Measurements from ENCODE around the gene NUBP2.

Gene NUBP2

GRCh38 chr16:1818204-1818872 lies 35.6 kb downstream of the NUBP2 start:
- H3K27ac Mint-ChIP-seq, result no peak overlapping the region
- H3K4me1 Mint-ChIP-seq, result peaks cover 3% of the 10 kb centered on the region
- H3K27me3 Mint-ChIP-seq, result no peaks in the 10 kb centered on the region
- H3K9me3 Mint-ChIP-seq, result no peaks in the 10 kb centered on the region
- H3K4me3 Mint-ChIP-seq, result no peak overlapping the region
- H3K36me3 Mint-ChIP-seq, result peaks cover 2% of the 10 kb centered on the region

GRCh38 chr16:1818873-1819525 lies 36.2 kb downstream of the NUBP2 start:
- H3K4me3 Mint-ChIP-seq, result no peak overlapping the region
- no peaks in the 10 kb centered on the region for H3K27me3 Mint-ChIP-seq
- peaks cover 4% of the 10 kb centered on the region for H3K4me1 Mint-ChIP-seq
- no peak overlapping the region for H3K27ac Mint-ChIP-seq
- peaks cover 2% of the 10 kb centered on the region for H3K36me3 Mint-ChIP-seq
- no peaks in the 10 kb centered on the region for H3K9me3 Mint-ChIP-seq

GRCh38 chr16:1819611-1820010 lies 36.9 kb downstream of the NUBP2 start:
- Mint-ChIP-seq H3K27me3 (no peaks in the 10 kb centered on the region), H3K4me1 (peaks cover 10% of the 10 kb centered on the region), H3K4me3 (no peak overlapping the region), H3K9me3 (no peaks in the 10 kb centered on the region), H3K36me3 (peaks cover 2% of the 10 kb centered on the region), H3K27ac (no peak overlapping the region)

- H3K9me3 Mint-ChIP-seq, result no peaks in the 10 kb centered on the region
- peaks cover 14% of the 10 kb centered on the region for H3K4me1 Mint-ChIP-seq
- peaks cover 2% of the 10 kb centered on the region for H3K36me3 Mint-ChIP-seq
- H3K4me3 Mint-ChIP-seq, result no peak overlapping the region
- no peak overlapping the region for H3K27ac Mint-ChIP-seq
- no peaks in the 10 kb centered on the region for H3K27me3 Mint-ChIP-seq
Measured at GRCh38 chr16:1820096-1820945, 37.6 kb downstream of the NUBP2 start.

GRCh38 chr16:1820946-1821290 lies 38.2 kb downstream of the NUBP2 start:
- Mint-ChIP-seq H3K36me3 (no peaks in the 10 kb centered on the region), H3K27ac (no peak overlapping the region), H3K4me1 (peaks cover 19% of the 10 kb centered on the region), H3K9me3 (no peaks in the 10 kb centered on the region), H3K27me3 (no peaks in the 10 kb centered on the region), H3K4me3 (no peak overlapping the region)

- H3K27me3 Mint-ChIP-seq, result no peaks in the 10 kb centered on the region
- H3K4me1 Mint-ChIP-seq, result peaks cover 19% of the 10 kb centered on the region
- no peaks in the 10 kb centered on the region for H3K36me3 Mint-ChIP-seq
- no peak overlapping the region for H3K27ac Mint-ChIP-seq
- H3K9me3 Mint-ChIP-seq, result no peaks in the 10 kb centered on the region
- H3K4me3 Mint-ChIP-seq, result no peak overlapping the region
Measured at GRCh38 chr16:1821861-1822611, 39.3 kb downstream of the NUBP2 start.

- Mint-ChIP-seq H3K4me1 (peaks cover 24% of the 10 kb centered on the region), H3K27me3 (no peaks in the 10 kb centered on the region), H3K9me3 (no peaks in the 10 kb centered on the region), H3K27ac (no peak overlapping the region), H3K36me3 (no peaks in the 10 kb centered on the region), H3K4me3 (no peak overlapping the region)
Measured at GRCh38 chr16:1822801-1823200, 40.0 kb downstream of the NUBP2 start.

GRCh38 chr16:1823821-1824220 lies 41.1 kb downstream of the NUBP2 start:
- no peaks in the 10 kb centered on the region for H3K9me3 Mint-ChIP-seq
- H3K4me3 Mint-ChIP-seq, result no peak overlapping the region
- H3K27me3 Mint-ChIP-seq, result no peaks in the 10 kb centered on the region
- no peaks in the 10 kb centered on the region for H3K36me3 Mint-ChIP-seq
- H3K4me1 Mint-ChIP-seq, result peaks cover 27% of the 10 kb centered on the region
- peak overlapping the region; percentile 55 for H3K27ac Mint-ChIP-seq

- H3K27me3 Mint-ChIP-seq, result no peaks in the 10 kb centered on the region
- no peaks in the 10 kb centered on the region for H3K9me3 Mint-ChIP-seq
- H3K4me3 Mint-ChIP-seq, result peak overlapping the region; percentile 82
- no peak overlapping the region for H3K27ac Mint-ChIP-seq
- peaks cover 42% of the 10 kb centered on the region for H3K4me1 Mint-ChIP-seq
- H3K36me3 Mint-ChIP-seq, result no peaks in the 10 kb centered on the region
Measured at GRCh38 chr16:1825381-1825863, 42.7 kb downstream of the NUBP2 start.

- Mint-ChIP-seq H3K36me3 (no peaks in the 10 kb centered on the region), H3K9me3 (no peaks in the 10 kb centered on the region), H3K27me3 (no peaks in the 10 kb centered on the region), H3K27ac (peak overlapping the region; percentile 12), H3K4me3 (peak overlapping the region; percentile 82), H3K4me1 (peaks cover 47% of the 10 kb centered on the region)
Measured at GRCh38 chr16:1825864-1826690, 43.3 kb downstream of the NUBP2 start.

GRCh38 chr16:1826691-1827573 lies 44.2 kb downstream of the NUBP2 start, which contains the start of the genes FAHD1 and HAGH:
Gene FAHD1, plus strand, starts transcription at chr16:1827206. Its CDS starts 33 bp downstream, at chr16:1827239.
Gene HAGH, minus strand, starts transcription at chr16:1826825. Its CDS starts 38 bp downstream, at chr16:1826787.
- H3K27ac Mint-ChIP-seq, result peak within 1 kb of the TSS; percentile 92
- H3K4me1 Mint-ChIP-seq, result peaks cover 47% of the 10 kb centered on the region
- H3K4me3 Mint-ChIP-seq, result peak within 1 kb of the TSS; percentile 91

GRCh38 chr16:1828645-1829410 lies 46.1 kb downstream of the NUBP2 start:
- peaks cover 49% of the 10 kb centered on the region for H3K4me1 Mint-ChIP-seq
- no peaks in the 10 kb centered on the region for H3K9me3 Mint-ChIP-seq
- H3K4me3 Mint-ChIP-seq, result peak overlapping the region; percentile 47
- H3K36me3 Mint-ChIP-seq, result no peaks in the 10 kb centered on the region
- H3K27ac Mint-ChIP-seq, result no peak overlapping the region
- H3K27me3 Mint-ChIP-seq, result no peaks in the 10 kb centered on the region

More at GRCh38 chr16:1826691-1827573, 44.2 kb downstream of the NUBP2 start, which contains the start of the genes FAHD1 and HAGH:
- Mint-ChIP-seq H3K9me3 (no peaks in the 10 kb centered on the region), H3K36me3 (no peaks in the 10 kb centered on the region), H3K27me3 (no peaks in the 10 kb centered on the region)

GRCh38 chr16:1830213-1830612 lies 47.5 kb downstream of the NUBP2 start:
- H3K27me3 Mint-ChIP-seq, result no peaks in the 10 kb centered on the region
- no peak overlapping the region for H3K4me3 Mint-ChIP-seq
- H3K36me3 Mint-ChIP-seq, result no peaks in the 10 kb centered on the region
- no peaks in the 10 kb centered on the region for H3K9me3 Mint-ChIP-seq
- H3K4me1 Mint-ChIP-seq, result peaks cover 38% of the 10 kb centered on the region
- H3K27ac Mint-ChIP-seq, result no peak overlapping the region

Data from activated naive CD4-positive, alpha-beta T cell treated with anti-CD3 and anti-CD28 coated beads, Interleukin-2, amount 50 U/mL, for 24 hours (primary cell).